Duodenal mucosa (tissue), 2 donors: ENCODE results near the gene KIF26B.
"Not testable (repeated sequence)": the region's sequence is repeated elsewhere in the genome, so short reads cannot be mapped to it uniquely, and the experiment has no call there.

Source experiments
- H3K27ac ChIP-seq: one replicate; pipeline ENCODE4 v1.7.0; 2013; ENCODE audit warnings: low read depth, low read length
- H3K27me3 ChIP-seq, 2 donors: one replicate each; pipeline ENCODE4 v1.7.0; 2013; ENCODE audit warnings: low read length in 2 of 2, control low read depth in 1 of 2; ENCODE audit not compliant: insufficient read depth in 2 of 2, control insufficient read depth in 1 of 2
- H3K36me3 ChIP-seq, 2 donors: one replicate each; pipeline ENCODE4 v1.7.0; 2013; ENCODE audit warnings: low read length in 2 of 2, control low read depth in 1 of 2; ENCODE audit not compliant: insufficient read depth in 2 of 2, control insufficient read depth in 1 of 2
- H3K4me1 ChIP-seq, 2 donors: one replicate each; pipeline ENCODE4 v1.7.0; 2013; ENCODE audit warnings: low read length in 2 of 2, control low read depth in 1 of 2; ENCODE audit not compliant: insufficient read depth in 2 of 2, control insufficient read depth in 1 of 2
- H3K4me3 ChIP-seq, 2 donors: one replicate each; pipeline ENCODE4 v1.7.0; 2013; ENCODE audit warnings: low read length in 2 of 2, low read depth in 1 of 2
- H3K9ac ChIP-seq, 2 donors: one replicate each; pipeline ENCODE4 v1.7.0; 2013; ENCODE audit warnings: low read length in 2 of 2, low read depth in 1 of 2
- H3K9me3 ChIP-seq, 2 donors: one replicate each; pipeline ENCODE4 v1.7.0; 2013; ENCODE audit warnings: low read length in 2 of 2, control low read depth in 1 of 2; ENCODE audit not compliant: control insufficient read depth in 1 of 2

Gene KIF26B

GRCh38 chr1:245672836-245673656 is 518.3 kb downstream of the KIF26B start:
- H3K36me3 ChIP-seq, H3K4me3 ChIP-seq, H3K27me3 ChIP-seq, H3K27ac ChIP-seq, H3K9ac ChIP-seq, H3K4me1 ChIP-seq, H3K9me3 ChIP-seq: not testable (repeated sequence)

DNA sequence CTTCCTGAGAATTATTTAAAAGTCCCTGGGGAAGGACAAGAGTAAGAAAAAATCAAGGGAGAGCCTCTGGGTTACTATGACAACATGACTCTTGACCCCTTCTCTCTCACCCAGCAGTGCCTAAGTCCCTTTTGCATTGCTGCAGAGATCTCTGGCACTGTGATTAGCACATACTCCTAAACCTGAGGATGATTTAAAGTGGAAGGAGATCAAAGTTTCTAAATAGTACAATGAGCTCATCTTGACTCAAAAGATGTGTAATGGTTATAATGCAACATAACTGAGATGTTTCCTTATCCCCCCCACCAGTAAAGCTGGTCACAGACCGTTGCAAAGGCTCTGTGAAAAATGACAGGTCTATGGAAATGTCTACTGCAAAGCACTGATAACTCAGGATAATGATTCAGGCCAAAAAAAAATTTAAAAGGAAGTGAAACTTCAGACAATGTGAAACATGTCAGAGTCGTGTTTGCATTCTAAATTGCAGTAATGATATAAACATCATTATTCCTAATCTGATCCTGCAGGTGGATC is 519.2 kb downstream of the KIF26B start:
- H3K27me3 ChIP-seq: no peaks in the 10 kb centered on the region
- no peaks in the 10 kb centered on the region for H3K36me3 ChIP-seq
- H3K9me3 ChIP-seq: no peaks in the 10 kb centered on the region
- no peak overlapping the region for H3K4me3 ChIP-seq
- H3K4me1 ChIP-seq: no peaks in the 10 kb centered on the region
- H3K9ac ChIP-seq: no peak overlapping the region
- no peak overlapping the region for H3K27ac ChIP-seq

DNA sequence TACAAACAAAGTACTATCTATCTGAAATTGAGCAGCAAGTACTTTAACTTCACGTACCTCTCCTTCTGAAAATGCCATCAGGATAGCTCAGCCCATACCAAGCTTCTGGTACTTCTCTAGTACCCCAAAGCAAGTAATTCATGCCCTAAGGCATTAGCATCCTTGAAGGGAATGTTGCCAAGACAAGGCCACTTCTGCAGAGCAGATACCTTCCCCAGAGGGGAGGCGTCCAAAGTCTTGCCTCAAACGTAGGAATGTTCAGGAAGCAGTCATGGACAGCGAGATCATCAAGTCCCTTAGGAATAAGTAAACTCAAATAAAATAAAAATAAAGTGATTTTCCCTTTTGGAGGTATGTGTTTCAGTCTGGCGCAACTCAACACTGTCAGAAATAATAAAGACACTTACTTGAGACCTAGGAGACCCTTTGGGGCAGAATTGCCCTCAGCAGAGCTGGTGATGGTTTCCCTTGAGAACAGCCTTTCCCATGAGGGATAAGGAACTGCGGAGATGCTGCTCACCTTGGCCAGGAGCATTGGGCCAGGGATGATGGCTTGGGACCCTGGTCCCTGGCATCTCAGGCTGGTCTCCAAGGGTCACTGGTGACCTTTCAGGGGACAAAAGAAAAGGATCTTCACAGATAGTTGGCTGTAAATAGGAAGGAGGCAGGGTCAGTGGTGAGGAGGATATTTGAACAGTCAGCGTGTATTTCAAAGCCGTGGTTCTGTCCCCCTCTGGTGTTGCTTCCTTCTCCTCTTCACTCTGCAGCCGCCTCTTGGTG is 522.9 kb downstream of the KIF26B start:
- H3K9ac ChIP-seq: no peak overlapping the region
- no peak overlapping the region for H3K4me3 ChIP-seq
- H3K27me3 ChIP-seq: no peaks in the 10 kb centered on the region
- H3K9me3 ChIP-seq: no peaks in the 10 kb centered on the region
- no peak overlapping the region for H3K27ac ChIP-seq
- H3K36me3 ChIP-seq: no peaks in the 10 kb centered on the region
- no peaks in the 10 kb centered on the region for H3K4me1 ChIP-seq

DNA sequence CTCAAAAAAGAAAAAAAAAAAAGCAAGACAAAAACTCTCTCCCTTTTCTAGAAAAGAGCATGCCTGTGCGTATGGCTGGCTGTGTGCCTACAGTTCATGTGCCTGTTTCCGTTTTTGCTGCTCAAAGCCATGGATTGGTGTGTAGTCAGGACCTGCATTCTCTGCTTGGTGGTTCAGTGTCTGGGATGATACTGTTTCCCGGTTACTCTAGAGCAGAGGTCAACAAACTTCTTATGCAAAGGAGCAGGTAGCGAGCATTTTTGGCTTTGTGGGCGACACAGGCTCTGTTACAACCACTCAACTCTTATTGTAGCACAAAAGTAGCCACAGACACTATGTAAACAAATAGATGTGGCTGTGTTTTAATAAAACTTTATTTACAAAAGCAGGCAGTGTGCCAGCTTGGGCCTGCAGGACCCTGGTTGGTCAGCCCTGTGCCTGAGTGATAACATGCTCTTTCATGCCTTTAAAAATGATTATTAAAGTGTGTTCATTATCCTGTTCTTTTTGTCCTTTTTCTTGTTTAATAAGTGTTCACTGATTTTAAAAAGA is 524.2 kb downstream of the KIF26B start:
- H3K9ac ChIP-seq: no peak overlapping the region
- H3K9me3 ChIP-seq: no peaks in the 10 kb centered on the region
- no peaks in the 10 kb centered on the region for H3K36me3 ChIP-seq
- no peak overlapping the region for H3K27ac ChIP-seq
- H3K4me1 ChIP-seq: no peaks in the 10 kb centered on the region
- H3K27me3 ChIP-seq: no peaks in the 10 kb centered on the region
- no peak overlapping the region for H3K4me3 ChIP-seq

DNA sequence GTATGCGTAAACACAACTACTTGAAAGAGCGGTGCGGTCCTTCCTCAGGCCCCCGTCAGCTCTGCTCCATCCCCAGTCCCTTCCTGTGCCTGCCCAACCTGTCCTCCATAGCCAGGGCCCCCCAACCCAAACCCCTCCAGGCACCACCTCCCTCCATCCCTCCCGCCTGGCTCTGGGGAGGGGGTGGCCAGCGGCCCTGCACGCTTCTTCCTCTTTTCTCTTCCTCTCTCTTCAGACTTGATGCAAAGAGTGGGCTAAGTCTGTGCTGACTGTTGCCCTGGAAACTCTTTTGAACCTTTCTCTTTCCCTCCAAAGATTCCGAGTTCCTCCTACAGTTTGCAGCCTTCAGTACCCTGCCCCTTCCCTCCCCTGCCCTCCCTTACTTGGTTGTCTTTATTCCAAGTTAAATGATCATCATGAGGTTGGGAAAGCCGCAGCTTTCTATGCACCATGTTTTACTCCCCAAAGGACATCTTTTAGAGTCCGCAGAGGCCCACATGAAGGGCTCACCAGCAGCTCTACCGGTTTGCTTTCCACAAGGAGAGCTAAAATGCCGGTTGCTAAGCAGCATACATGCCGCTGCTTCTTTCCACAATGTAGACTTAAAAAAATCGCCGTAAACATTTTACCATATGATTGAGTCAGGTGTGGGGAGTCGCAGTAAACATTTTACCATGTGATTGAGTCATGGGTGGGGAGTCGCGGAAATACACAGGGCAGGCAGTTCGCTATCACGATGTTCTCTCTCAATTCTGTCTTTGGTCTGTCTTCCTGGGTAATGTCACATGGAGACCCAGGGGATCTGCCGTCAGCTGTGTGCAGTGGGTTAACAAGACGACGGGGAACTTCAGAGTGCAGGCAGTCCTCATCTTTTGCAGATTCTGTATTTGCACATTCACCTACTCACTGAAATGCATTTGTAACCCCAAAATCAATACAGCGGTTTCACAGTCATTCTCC is 525.3 kb downstream of the KIF26B start:
- no peaks in the 10 kb centered on the region for H3K9me3 ChIP-seq
- no peak overlapping the region for H3K27ac ChIP-seq
- no peak overlapping the region for H3K4me3 ChIP-seq
- no peak overlapping the region for H3K9ac ChIP-seq
- H3K36me3 ChIP-seq: no peaks in the 10 kb centered on the region
- no peaks in the 10 kb centered on the region for H3K27me3 ChIP-seq
- H3K4me1 ChIP-seq: no peaks in the 10 kb centered on the region

DNA sequence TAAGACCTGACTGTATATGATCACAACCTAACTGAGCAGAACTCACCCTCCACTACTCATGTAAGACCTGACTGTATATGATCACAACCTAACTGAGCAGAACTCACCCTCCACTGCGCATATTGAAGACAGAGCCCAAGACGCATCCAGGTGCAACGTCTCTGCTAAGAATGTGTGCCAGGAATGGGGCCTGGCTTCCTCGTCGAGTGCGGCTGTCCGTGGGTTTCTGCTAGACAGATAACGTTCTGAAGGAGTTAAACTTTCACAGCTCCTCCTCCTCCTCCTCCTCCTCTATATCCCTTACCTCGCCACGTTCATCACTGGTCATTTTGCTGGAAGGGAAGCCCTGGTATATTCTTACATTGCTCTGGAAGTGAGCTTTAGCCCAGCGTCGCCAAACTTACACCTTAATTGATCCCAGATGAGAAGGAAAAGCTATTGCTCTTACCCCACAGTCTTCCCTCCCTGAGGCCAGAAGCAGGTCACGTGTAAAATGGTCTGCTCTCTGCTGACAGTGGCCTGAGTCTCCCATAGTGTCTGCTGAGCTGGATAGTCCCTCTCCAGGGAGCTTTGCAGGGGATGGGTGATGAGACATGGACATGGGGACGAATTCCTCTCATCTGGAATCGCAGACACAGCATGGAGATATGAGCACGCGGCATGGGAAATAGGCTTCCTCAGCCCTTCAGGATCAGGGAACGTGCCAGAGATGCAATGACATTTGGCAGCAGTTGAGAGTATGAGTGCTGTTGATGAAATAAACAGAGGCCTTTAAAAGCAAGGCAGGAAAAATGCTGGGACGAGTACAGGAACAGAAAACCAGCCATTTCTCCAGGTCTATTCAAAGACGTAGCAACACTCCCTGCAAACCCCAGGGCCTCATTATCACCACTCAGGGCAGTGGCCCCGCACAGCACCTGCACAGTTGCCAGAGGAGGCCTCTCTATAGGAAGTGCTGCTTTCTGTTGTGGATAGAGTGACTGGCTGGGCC is 528.1 kb downstream of the KIF26B start:
- no peaks in the 10 kb centered on the region for H3K9me3 ChIP-seq
- H3K9ac ChIP-seq: no peak overlapping the region
- H3K27ac ChIP-seq: no peak overlapping the region
- no peaks in the 10 kb centered on the region for H3K36me3 ChIP-seq
- no peak overlapping the region for H3K4me3 ChIP-seq
- H3K4me1 ChIP-seq: no peaks in the 10 kb centered on the region
- H3K27me3 ChIP-seq: no peaks in the 10 kb centered on the region

- Histone ChIP-seq H3K27me3 (no peaks in the 10 kb centered on the region), H3K9me3 (no peaks in the 10 kb centered on the region), H3K4me3 (no peak overlapping the region), H3K36me3 (no peaks in the 10 kb centered on the region), H3K27ac (no peak overlapping the region), H3K4me1 (no peaks in the 10 kb centered on the region), H3K9ac (no peak overlapping the region)
Observed at GRCh38 chr1:245683676-245684075, 528.9 kb downstream of the KIF26B start.

DNA sequence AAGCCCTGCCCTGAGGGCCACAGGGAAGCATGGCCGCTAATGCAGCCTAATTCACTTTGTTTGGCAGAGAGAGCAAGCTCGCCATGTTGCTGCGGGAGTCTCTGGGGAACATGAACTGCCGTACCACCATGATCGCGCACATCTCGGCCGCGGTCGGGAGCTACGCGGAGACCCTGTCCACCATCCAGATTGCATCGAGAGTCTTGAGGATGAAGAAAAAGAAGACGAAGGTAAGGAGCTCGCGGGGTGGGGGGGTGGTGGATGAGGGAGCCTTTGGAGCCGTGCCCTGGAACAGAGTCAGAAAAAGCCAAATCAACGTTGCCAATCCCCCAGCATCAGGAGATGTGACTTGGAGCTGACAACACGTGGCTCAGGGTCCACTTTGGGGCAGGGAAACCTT is 529.4 kb downstream of the KIF26B start:
- Histone ChIP-seq H3K36me3 (no peaks in the 10 kb centered on the region), H3K9ac (no peak overlapping the region), H3K9me3 (no peaks in the 10 kb centered on the region), H3K27me3 (no peaks in the 10 kb centered on the region), H3K4me1 (no peaks in the 10 kb centered on the region), H3K27ac (no peak overlapping the region), H3K4me3 (no peak overlapping the region)

DNA sequence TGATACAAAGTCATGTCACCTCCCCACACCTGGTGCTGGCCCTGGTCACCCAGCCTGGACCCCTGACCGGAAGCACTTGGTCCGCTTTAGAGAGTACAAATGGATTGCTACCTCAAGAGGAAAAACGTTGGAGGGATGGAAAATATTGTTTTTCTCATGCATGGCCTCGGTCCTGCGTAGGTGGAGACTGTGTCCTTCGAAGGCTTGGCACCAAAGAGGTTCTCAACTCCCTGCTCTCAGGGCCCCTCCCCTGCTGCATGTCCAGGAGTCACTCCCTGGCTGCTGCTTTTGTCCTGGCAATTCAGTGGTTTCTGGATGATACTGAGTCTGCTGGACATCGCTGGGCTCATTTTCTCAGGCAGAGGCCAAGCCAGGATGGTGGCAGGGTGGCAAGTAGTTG is 529.8 kb downstream of the KIF26B start:
- H3K27me3 ChIP-seq: no peaks in the 10 kb centered on the region

More for the DNA sequence above, 529.8 kb downstream of the KIF26B start:
- Histone ChIP-seq H3K4me3 (no peak overlapping the region), H3K27ac (no peak overlapping the region), H3K9ac (no peak overlapping the region), H3K4me1 (no peaks in the 10 kb centered on the region), H3K9me3 (no peaks in the 10 kb centered on the region), H3K36me3 (no peaks in the 10 kb centered on the region)
